ENCODE data around the gene CREB1. TPM values are rescaled to one million over a fixed set of nuclear protein-coding genes. Genes with fewer than 3 reads are reported as not detected.

Gene CREB1
- total and polyA plus RNA-seq, 9 of the 15 experiments (the other 6 are each of a cell fraction or from before 2014, with no cell fraction given), result 8.9 to 51.3 (median 19.5) TPM

DNA sequence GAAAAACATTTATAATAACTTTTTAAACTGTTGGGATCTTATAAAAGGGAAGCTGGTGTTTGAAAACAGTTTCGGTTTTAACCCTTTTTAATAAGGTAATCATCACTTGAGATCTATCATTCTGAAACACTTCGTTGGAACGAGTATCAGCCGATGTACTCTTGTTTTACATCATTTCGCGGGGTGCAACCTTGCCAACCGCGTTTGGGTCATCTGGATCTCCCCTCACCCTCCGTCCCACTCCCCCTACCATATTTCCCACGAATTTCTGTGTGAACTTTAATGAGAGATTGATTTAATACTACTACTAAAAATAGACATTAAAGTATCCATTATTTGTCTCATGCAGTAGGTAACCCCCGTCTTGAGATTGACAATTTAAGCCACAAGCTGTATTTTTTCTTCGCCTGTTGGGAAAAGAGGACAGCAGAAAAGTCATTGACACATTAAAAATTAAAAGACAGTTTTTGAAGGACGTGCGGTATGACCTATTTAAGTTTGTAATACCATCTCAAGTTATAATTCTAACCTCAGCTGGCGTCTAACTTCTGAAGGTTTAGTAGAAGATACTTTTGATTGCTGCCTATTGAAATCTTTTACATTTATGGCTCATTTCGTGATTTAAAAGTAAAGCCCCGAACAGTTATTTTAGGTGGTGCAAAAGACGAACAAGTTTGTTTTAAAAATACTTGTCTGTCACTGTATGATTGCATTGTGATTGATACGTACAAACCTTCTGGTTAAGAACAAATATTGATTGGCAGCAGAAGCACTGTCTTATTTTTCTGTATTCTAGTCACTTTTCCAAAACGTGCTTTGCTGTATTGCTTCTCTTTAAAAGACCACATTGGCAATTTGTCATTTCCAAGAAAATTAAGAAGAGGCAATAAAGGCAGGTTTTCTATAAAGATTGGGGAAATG lies 1.5 kb downstream of the CREB1 start (continued):
- TF ChIP-seq, protein P1, sequence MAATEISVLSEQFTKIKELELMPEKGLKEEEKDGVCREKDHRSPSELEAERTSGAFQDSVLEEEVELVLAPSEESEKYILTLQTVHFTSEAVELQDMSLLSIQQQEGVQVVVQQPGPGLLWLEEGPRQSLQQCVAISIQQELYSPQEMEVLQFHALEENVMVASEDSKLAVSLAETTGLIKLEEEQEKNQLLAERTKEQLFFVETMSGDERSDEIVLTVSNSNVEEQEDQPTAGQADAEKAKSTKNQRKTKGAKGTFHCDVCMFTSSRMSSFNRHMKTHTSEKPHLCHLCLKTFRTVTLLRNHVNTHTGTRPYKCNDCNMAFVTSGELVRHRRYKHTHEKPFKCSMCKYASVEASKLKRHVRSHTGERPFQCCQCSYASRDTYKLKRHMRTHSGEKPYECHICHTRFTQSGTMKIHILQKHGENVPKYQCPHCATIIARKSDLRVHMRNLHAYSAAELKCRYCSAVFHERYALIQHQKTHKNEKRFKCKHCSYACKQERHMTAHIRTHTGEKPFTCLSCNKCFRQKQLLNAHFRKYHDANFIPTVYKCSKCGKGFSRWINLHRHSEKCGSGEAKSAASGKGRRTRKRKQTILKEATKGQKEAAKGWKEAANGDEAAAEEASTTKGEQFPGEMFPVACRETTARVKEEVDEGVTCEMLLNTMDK (IDR thresholded peaks at IDR 0.05; ENCODE audit: borderline replicate concordance, insufficient read depth, low read depth, low read length, poor library complexity, severe bottlenecking), result no peak

DNA sequence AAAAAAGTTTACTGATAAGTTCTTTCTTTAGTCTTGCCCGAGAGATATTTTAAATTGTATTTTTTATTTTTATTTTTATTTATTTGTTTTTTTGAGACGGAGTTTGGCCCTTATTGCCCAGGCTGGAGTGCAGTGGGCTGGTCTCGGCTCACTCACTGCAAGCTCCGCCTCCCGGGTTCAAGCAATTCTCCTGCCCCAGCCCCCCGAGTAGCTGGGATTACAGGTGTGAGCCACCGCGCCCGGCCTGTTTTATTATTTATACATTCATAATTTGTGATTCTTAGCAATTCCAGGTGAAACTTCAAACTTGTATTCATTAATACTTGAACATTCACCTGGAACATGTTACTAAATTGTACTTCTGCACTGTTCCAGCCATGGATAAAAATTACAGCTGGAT lies 2.9 kb downstream of the CREB1 start:
- no peaks in the 10 kb centered on the region for H3K27me3 ChIP-seq (ENCODE audit: control insufficient read depth in 2 of 2, insufficient read depth in 2 of 2, low read length in 2 of 2)
- no peaks in the 10 kb centered on the region for H3K9me1 ChIP-seq (ENCODE audit: control insufficient read depth, insufficient read depth, low read length)
- H3K9ac ChIP-seq (ENCODE audit: insufficient read depth in 1 of 2, low read depth in 2 of 2, low read length in 2 of 2), result peak overlapping the region; percentile 79 to 84
- ATAC-seq, result no peak
- in situ Hi-C loops (cut with MboI) (no loop called here), intact Hi-C loops (cut with micrococcal nuclease) (no loop called here)
- BruUV-seq (replicated peaks), result no TSS peak
- no peak overlapping the region for H2AFZ ChIP-seq (ENCODE audit: low read depth, low read length)
- 0% methylated on average over 9 of the region's 9 CpGs for WGBS (ENCODE audit: insufficient coverage, low coverage, missing lambda C conversion rate)
- POLR2A ChIA-PET, result interaction anchor here (1.2 kb wide), 1 partner anchor 15 kb away, joined by 5 read pairs; no protein-coding TSS in a partner anchor
- peaks cover 92% of the 10 kb centered on the region for H3K79me2 ChIP-seq (ENCODE audit: control insufficient read depth, insufficient read depth, low read length)
- no peaks in the 10 kb centered on the region for H3K9me3 ChIP-seq (replicated peaks; ENCODE audit: control insufficient read depth, insufficient read depth, low read depth, low read length)
- CTCF ChIA-PET (ENCODE audit: low intra/inter-chr PET ratio), result no interaction called here
- H3K4me1 ChIP-seq (replicated peaks in 1 of 2; ENCODE audit: control insufficient read depth in 2 of 2, insufficient read depth in 2 of 2, low read length in 2 of 2), result peaks cover 10 to 20% of the 10 kb centered on the region in 2 experiments; a peak in 4 of 5 replicates
- peak overlapping the region; percentile 93; the same call in 2 of the 3 replicates for H3K27ac ChIP-seq (ENCODE audit: extremely low read depth, low read depth, low read length)
- DNase-seq (ENCODE audit: extremely low read depth in 1 of 4, low spot score in 3 of 4), result no peak
- peak overlapping the region; percentile 74; the same call in 1 of the 2 replicates for H3K4me3 ChIP-seq
- peak overlapping the region; percentile 89; the same call in 1 of the 2 replicates for H3K4me2 ChIP-seq (ENCODE audit: insufficient read depth, low read length)
- FAIRE-seq, result no peak
- H4K20me1 ChIP-seq (replicated peaks; ENCODE audit: control insufficient read depth, insufficient read depth, low read length), result no peaks in the 10 kb centered on the region
- H3K36me3 ChIP-seq (ENCODE audit: control insufficient read depth, insufficient read depth, low read length), result peaks cover 5% of the 10 kb centered on the region; the same call in 2 of the 3 replicates
- TF ChIP-seq ZNF764 (CRISPR knock-in tag; IDR thresholded peaks at IDR 0.05; ENCODE audit: low read depth), result no peak
- TF ChIP-seq ARID3B (CRISPR knock-in tag; IDR thresholded peaks at IDR 0.05; ENCODE audit: borderline replicate concordance), result no peak
- no peak for TF ChIP-seq MEF2D (tag; conservative IDR thresholded peaks at IDR 0.05; ENCODE audit: low read depth)
- TF ChIP-seq CEBPB (tag; IDR thresholded peaks at IDR 0.05), result no peak
- no peak for TF ChIP-seq ZNF274 (IDR thresholded peaks at IDR 0.05; ENCODE audit: borderline replicate concordance, low read depth, low read length)
- no peak for TF ChIP-seq OTX1 (CRISPR knock-in tag; IDR thresholded peaks at IDR 0.05)
- no peak for TF ChIP-seq HDAC1 (IDR thresholded peaks at IDR 0.05)
- TF ChIP-seq THRAP3 (IDR thresholded peaks at IDR 0.05; ENCODE audit: borderline replicate concordance), result no peak

Data from K562 (cell line).